Stimulated activated CD8-positive, alpha-beta memory T cell treated with anti-CD3 and anti-CD28 coated beads, Interleukin-15, amount 100 ng/mL, for 48 hours (primary cell): ENCODE results near the gene PEX11A.

ENCODE experiments used
- DNase-seq, 2 donors: peaks; one replicate each; pipeline ENCODE4 v3.0.0-alpha.2; 2020; ENCODE audit warnings: low read depth in 2 of 2

PEX11A gene

DNA sequence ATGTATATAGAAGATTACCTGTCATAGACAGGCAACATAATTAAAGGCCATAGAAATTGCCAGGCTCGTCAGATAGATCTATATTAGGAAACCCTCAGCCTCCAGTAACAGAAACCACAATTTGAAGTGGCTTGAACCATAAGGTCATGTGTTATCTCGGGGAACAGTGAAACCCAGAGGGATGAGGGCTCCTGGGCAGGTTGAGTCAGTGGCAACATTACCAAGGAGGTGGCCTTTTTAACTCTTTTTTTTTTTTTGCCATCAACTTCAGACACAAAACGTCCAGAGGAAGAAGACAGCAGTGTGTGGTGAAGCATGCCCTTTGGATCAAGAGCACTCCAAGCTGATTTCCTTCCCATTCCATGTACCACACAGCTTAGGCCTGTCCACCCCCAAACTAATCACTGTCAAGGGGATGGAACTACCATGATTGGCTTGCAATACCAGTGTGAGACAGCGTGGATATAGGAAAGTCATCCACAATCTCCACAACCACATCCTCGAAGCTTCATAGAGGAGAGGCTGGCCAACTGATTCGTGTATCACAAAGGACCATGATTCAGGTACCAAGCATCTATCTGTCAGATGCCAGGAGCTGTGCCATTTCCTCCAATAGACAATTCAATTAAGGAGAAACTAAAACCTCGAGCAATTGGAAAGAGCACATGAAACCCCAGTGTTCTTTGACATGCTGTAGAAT lies 34.3 kb downstream of the PEX11A start:
- peak in 1 of 2 donors; percentile 8 for DNase-seq

DNA sequence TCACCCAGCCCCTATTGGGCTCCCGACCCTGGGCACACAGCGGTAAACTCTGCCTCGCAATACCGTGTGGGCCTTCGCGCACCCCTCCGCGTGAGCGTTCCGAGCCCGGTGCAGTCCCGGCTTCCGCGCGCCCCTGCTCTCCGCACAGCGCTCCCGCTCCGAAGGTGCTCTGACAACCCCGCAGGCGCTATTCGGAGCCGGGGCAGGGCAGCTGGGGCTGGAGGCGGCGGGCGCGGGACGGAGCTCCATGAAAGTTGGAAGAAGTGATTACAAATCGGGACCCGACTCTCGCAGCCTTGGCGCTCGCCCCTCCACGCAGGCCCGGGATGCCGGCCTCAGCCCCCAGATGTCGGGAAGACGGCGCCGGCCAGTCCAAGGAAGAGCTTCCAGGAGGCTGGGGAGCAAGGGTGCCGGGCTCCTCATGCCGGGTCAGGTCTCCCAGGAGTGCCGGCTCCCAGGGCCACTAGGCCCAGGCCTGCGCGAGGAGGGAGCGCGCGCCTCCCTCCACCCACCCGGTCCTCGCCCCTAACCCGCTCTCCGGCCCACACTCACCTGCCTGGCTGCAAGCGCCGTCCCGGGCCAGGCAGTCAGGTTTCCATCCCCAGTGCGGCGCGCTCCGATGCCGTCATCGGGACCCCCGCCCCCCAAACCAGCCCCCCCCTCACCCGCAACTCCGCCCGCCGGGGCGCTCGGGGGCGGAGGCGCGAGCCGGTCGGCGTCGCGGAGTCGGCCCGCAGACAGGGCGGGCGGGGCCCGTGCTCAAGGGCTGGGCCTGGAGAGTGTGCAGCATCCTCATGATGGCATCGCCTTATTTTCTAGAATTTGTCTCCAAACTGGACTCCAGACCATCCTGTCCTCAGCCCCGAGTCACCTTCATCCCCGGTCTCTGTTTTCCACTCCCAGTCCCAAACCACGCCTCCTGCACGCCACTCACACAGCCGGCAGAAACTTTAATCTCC lies 35.4 kb downstream of the PEX11A start, which contains the start of gene KIF7:
TSS of gene KIF7 (minus strand) at position 621 of the 959 bp plus-strand sequence. CDS start 2,537 bp downstream, outside the sequence.
- DNase-seq, result peak; percentile 9 to 21

DNA sequence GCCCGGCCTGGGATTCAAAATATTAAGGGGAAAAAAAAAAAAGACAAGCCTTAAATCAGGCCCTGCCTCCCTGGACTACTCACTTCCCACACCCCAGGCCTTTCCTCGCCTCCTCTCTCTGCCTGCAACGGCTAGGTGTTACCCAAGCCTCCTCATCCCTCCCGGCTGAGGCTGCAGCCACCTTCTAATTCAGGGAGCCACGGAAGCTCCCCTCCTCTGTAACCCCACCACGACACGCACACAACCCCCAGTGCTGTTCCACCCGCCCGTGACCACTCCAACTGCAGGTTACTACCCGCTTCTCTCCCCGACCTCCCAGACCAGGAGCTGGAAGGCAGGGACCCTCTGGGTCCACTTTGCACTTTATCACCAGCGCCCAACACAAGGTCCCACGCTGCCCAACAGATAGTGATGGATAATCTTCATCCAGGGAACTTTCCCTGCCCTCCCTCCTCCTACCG lies 36.2 kb downstream of the PEX11A start:
- no peak for DNase-seq

DNA sequence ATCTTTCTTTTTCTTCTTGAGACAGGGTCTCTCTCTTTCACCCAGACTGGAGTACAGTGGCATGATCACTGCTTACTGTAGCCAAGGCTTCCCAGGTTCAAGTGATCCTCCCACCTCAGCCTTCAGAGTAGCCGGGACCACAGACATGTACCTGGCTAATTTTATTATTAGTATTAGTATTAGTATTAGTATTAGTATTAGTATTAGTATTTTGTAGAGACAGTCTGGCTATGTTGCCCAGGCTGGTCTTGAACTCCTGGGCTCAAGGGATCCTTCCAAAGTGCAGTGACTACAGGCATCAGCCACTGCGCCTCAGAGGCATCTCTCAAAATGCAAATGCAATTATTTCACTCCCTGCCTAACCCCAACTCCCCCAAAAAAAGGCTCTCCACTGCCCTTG lies 37.0 kb downstream of the PEX11A start:
- no peak for DNase-seq

DNA sequence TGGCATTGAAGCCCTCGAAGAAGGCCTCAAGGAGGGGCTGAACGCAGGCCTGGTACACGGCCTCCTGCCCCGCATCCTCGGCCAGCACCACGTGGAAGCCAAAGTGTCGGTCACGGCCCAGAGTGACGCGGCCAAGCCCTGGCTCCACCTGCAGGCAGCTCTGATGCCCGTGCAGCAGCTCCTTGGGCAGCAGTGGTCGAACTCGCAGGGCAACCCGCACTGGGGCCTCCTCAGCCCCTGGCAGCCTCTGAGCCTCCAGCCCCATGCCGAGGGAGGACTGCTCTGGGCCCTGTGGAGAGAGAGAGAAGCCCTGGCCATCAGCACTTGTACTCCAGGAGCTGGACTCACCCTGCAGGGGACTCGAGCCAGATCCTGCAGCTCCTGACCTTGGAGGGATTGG lies 37.9 kb downstream of the PEX11A start:
- DNase-seq, result no peak

DNA sequence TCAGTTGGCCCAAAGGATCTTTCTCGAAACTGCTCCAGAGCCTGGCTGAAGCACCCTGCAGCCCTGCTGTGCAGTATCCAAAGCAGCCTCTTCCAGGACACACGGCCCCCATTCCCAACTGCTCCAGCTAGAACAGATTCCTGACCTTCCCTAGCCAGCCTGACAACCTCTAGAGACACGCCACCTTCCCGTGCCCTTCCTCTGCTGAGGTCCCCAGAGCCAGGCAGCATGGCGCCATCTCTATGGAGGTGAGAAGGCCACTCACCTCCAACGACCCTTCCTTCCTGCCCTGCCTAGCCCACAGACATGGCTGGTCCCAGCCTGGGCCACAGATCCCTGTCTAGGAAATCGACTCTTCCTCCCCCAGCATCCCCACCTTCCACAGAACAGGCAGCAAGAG lies 38.4 kb downstream of the PEX11A start:
- no peak for DNase-seq

DNA sequence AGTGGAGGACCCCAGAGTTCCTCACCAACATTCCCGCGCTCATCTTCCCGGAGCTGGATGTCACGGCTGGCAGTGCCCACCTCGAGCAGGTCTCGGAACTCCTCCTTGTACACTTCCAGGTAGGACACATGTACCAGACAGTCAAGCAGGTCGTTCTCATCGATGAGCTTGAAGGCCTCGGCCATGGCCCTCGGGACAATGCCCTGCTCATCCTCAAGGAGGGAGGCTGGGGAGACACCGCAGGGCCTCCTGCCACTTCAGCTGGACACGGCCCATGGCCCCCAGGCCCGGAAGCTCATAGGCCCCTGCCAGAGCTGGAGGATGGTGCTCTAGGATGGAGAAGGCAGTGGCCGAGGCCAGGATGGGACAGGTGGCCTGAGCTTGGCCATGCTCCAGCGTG lies 40.8 kb downstream of the PEX11A start:
- no peak for DNase-seq

DNA sequence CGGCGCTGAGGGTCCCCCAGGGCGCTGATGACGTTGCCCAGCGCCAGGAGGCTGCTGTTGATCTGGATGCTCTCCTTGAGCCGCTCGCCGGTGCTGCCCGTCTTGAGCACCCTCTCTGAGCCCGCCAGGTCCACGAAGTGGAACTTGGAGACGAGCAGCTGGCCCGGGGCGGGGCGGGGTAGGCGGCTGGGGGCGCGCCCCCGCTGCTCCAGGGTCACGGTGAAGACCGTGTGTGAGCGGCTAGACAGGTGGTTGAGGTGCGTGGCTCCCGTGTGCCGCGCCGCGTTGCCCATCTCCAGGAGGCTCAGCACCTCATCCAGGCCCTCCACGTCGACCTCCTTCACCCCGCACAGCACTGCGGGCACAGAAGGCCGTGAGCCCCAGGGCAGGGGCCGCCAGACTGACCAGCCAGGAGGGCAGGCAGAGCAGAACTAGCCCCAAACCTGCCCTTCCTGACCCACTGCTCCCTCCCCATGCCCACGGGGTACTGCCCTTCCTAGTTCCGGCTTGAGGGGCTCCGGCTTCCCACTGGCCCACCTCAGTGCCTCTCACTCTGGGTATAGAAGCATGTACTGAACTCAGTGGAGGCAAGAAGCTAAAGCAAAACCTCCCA lies 41.4 kb downstream of the PEX11A start:
- DNase-seq, result no peak

DNA sequence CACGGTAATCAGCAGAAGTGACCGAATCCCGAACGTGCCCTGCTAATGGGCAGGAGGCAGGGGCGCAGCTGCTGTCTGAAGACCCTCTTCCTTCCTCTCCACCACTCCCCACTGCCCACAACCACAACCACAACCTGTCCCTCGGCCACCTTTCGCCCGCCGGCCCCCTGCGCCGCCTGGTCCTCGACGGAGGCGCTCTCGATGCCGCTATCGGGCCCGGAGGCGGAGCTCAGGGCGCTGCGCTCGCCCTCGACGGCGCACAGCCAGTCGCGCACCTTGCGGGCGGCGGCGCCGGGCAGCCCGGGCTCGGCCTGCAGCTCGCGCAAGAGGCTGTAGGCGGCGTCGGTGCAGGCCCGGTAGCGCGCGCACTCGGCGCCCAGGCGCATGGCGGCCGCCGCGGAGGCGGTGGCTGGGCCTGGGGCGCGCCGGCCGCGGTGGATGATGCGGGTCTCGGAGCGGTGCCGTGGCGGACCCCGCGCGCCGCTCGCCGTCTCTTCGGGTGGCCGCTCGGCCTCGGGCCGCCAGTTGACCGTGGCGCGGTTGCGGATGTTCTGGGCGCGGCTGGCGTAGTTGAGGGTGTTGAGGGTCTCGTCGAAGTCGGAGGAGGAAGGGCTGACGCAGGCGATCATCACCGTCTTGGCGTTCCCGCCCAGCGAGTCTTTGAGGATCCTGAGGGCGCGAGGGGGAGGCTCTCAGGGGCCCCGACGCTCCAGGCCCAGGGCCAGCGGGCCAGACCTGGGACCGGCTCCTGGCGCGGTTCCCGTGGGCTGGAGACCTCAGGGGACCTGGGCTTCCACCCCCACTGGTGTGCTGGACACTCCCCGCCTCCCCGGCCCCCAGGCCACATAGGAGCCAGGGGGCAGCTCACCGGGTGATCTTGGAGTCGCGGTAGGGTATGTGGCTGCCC lies 42.2 kb downstream of the PEX11A start:
- DNase-seq, result no peak

DNA sequence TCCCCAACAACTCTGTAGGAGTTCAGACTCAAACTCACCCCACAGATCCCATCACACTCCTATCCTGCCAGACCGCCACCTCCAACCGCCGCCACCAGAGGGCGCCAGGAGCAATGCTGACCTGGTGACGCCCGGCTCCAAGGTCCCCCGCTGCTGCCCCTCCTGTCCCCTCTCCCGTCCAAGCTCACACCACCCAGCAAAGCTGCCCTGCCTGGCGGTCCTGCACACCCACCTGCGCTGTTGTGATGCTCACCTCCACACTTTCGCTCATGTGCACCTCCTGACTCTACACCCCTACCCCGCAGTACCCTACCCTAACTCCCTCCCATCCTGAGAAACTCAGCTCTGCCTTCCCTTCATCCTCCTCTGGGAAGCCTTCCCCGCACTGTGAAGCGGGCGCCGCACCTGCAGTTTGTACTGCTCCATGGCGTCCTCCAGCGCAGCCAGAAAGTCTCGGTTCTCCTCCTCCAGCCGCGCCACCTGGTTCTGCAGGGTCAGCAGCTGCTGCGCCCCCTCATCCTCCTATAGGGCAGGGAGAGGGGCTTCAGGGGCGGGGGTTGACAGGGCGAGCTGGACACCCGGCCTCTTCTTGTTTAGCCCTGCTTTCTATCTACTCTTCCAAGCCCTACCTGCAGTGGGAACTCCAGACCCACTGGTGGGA lies 43.2 kb downstream of the PEX11A start:
- peak; percentile 34 to 59 for DNase-seq

DNA sequence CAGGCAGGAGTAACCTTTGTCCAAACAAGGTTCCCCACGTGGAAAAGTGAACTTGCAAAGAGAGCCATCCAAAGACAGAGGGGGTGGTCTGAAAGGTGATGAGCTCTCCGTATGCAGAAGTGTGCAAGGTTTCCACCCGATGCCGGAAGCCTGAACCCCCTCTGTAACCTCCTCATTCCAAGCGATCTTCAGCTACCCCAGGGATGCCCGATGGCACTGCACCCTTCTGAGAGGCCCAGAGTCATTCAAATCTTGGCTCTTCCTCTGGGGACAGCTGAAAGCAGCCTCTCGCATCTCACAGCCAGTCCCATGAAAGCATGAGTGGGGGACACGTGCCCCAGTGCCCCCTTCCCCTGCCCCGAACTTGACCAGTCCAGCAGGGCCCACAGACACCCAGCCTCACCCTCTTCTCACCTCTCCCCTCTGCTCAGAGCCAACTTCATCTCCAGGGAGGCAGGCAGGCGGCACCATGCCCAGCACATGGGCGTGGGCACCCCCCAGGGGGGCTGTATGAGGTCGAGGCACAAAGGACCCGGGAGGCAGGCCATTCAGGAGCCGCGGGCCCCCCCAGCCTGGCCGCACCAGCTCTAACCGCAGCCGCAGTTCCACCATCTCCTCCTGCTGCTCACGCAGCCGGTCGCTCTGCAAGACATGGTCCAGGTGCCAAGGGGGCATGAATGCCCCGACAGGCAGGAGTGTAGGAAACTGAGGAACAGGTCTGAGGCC lies 44.0 kb downstream of the PEX11A start:
- DNase-seq, result no peak

DNA sequence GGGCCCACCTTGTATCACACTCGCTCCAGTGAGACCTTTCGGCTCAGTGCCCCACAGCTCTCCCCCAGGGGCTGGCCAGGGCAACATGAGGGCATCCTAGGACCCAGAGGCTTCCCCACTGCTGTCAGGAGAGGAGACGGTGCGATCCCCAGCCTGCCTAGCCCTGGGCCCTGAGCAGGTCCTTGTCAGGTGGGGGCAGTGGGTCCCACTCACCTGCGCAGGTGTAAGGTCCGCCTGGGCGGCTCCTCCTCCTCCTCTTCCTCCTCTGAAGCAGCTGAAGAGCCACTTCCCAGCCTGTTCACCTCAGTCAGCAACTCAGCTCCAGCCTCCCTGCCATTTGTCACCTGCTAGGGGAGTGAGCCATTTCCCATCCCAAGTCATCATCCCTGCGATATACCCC lies 44.9 kb downstream of the PEX11A start:
- DNase-seq, result no peak

DNA sequence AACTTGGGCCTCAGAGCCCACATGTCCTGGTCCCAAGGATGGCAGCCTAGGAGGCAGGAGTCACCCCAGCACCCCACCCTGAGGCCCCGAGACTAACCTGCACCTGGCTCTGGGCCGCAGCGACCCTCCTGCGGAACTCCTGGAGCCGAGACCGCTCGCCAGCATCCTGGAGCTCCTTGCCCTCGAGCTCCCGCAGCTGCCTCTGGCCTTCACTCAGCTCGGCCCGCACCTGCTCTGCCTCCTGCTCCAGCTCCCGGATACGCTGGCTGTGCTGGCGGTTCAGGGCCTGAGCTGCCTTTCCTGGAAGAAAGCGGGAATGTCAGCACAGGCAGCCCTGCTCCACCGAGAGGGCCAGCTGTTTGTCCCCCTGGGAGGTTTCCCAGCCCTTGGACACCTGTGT lies 48.4 kb downstream of the PEX11A start:
- DNase-seq, result no peak

DNA sequence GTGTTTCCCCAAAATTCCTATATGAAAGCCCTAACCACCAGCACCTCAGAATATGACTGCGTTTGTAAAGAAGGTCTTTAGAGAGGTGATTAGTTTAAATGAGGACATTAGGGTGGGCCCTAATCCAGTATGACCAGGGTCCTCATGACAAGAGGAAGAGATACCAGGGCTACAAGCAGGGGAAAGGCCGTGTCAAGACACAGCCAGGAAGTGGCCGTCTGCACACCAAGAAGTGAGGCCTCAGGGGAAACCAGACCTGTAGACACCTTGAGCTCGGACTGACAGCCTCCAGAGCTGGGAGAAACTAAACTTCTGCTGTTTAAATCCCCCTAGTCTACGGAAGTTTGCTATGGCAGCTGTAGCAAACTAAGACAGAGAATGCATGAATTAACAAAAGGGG lies 49.5 kb downstream of the PEX11A start:
- no peak for DNase-seq

DNA sequence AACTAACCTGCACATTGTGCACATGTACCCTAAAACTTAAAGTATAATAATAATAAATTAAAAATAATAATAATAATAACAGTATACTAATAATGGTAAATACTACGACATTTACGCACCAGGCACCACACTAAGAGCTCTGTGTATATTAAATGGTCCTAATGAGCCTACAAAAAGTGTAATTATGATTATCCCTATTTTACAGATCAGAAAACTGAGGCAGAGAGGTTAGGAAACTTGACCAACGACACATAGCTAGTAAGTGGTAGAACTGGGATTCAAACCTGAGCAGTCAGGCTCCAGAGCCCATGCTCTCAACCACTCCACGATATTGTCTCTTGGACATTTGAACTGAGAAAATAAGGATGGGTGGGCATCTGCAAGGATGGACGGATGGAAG lies 50.3 kb downstream of the PEX11A start:
- DNase-seq, result no peak

DNA sequence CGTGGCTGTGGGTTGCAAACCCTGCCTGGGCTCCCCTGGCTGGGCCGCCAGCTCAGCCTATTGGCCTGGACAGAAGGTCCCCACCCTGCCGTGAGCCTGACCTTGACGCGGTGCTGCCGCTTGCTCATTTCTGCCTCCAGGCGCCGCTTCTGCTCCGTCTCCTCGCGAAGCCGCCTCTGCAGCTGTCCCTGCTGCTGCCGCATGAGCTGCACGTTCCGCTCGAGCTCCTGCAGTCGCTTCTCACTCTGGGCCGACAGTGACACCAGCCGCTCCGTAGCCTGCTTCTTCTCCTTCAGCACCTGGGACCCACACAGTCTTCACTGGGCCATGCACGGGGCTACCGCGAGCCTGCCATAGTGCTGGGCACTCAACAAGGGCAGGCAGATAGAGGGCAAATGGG lies 57.0 kb downstream of the PEX11A start:
- DNase-seq, result no peak

DNA sequence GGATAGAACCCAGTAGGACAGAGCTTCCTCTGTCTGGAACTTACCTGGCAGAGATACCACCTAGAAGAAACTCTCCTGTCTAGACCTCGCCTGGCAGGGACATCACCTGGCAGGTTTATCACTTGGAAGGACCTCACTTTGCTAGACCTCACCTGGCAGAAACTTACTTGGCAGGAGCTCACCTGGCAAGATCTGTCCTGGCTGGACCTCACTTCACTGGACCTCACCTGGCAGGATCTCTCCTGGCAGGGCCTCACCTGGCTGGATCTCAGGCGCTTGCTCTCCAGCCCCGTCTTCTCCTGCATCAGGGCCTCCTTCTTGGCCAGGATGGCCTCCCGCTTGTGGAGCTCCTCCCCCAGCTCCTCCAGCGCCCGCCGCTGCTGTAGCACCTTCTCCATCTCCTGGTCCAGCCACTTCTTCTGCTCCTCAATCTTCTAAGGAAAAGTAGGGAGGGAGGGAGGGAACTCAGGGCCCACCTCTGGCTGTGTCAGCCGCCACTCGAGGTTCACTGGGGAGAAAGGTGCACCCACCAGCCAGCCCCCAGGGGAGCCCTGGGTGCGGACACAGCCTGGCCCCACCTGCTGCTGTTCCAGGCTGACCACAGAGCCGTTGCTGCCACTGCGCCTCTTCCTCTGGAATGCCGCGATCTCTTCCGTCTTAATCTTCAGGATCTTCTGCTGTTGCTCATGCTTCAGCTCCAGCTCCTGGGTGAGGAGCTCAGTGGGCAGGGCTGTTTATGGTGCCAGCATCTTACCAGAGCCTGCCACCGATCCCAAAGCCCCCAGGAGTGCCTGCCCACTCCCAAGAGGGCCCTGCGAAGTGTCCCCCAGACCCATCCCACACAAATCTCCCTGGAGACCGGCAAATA lies 57.8 kb downstream of the PEX11A start:
- no peak for DNase-seq

DNA sequence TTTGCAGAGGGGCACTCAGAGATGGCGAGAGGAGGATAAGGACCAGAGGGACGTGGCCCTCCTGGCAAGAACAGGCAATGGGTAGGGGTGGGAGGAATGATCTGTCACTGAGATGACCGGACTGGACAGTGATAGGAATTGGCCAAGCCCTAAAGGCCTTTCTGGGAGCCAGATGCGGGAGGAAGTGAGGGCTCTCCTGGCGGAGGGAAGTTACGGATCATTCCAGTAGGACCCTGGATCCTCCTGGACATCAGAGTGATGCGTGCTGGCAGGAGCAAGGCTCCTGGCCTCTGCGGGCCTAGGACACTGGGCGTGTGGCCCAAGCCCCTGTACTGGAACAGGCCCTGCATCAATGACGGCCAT lies 58.7 kb downstream of the PEX11A start:
- DNase-seq, result no peak
